IMR-90 (cell line): ENCODE measurements around the gene ACP6. TPM values are rescaled to one million over a fixed set of nuclear protein-coding genes. Genes with fewer than 3 reads are reported as not detected.

ENCODE experiments used
- ATAC-seq: fragments of 200-7000 bp; cut with Tn5 transposase; 2 replicates; pipeline ENCODE4 v1.9.1; 2020; ENCODE audit warnings: low read depth, mild to moderate bottlenecking, moderate library complexity
- BruUV-seq: library from RNA; stranded (reverse); fragments of 400-500 nt; replicated peaks from 2 replicates; lab custom pipeline; 2021; lab: Mats Ljungman, UMichigan
- CTCF ChIA-PET: fragments of 300-600 bp; formaldehyde crosslinking; extraction: SDS; loops from one replicate; lab custom pipeline; 2021; ENCODE audit warnings: antibody characterized with exemption; lab: Yijun Ruan, JAX
- POLR2A ChIA-PET: fragments of 300-600 bp; sonication (Branson Sonifier 250); formaldehyde crosslinking; loops from one replicate; lab custom pipeline; 2022; ENCODE audit warnings: antibody characterized with exemption; ENCODE audit not compliant: unreplicated experiment; lab: Charles Lee
- DNase-seq: peaks from one replicate; pipeline ENCODE4 v3.0.0; 2013
- H2AFZ ChIP-seq: replicated peaks from 2 replicates; pipeline ENCODE3; 2013; ENCODE audit warnings: low read length, mild to moderate bottlenecking; ENCODE audit not compliant: poor library complexity
- H2AK5ac ChIP-seq: 2 replicates; pipeline ENCODE4 v1.6.1; 2013; ENCODE audit warnings: low read depth, low read length, inconsistent platforms
- H2AK9ac ChIP-seq: replicated peaks from 2 replicates; pipeline ENCODE3; 2013; ENCODE audit warnings: mild to moderate bottlenecking, low read depth, low read length, moderate library complexity; ENCODE audit not compliant: poor library complexity
- H2BK120ac ChIP-seq: 2 replicates; pipeline ENCODE4 v1.6.1; 2013; ENCODE audit warnings: low read depth, low read length, inconsistent platforms
- H2BK15ac ChIP-seq: 3 replicates; pipeline ENCODE4 v1.6.1; 2013; ENCODE audit warnings: low read depth, low read length, inconsistent platforms
- H2BK20ac ChIP-seq: 2 replicates; pipeline ENCODE4 v1.6.1; 2013; ENCODE audit warnings: low read depth, mild to moderate bottlenecking, inconsistent platforms, low read length, moderate library complexity
- H2BK5ac ChIP-seq: 2 replicates; pipeline ENCODE4 v1.6.1; 2013; ENCODE audit warnings: mild to moderate bottlenecking, low read depth, low read length, inconsistent platforms; ENCODE audit not compliant: poor library complexity, severe bottlenecking
- H3K14ac ChIP-seq: replicated peaks from 2 replicates; pipeline ENCODE4 v1.6.1; 2013; ENCODE audit warnings: low read depth, low read length, inconsistent platforms
- H3K18ac ChIP-seq: 2 replicates; pipeline ENCODE4 v1.6.1; 2013; ENCODE audit warnings: low read depth, low read length, control low read depth
- H3K23ac ChIP-seq: 2 replicates; pipeline ENCODE4 v1.6.1; 2013; ENCODE audit warnings: low read depth, low read length, inconsistent platforms
- H3K27ac ChIP-seq: 2 replicates; pipeline ENCODE4 v1.5.1; 2013; ENCODE audit warnings: mild to moderate bottlenecking, control low read depth, low read length; ENCODE audit not compliant: insufficient read depth
- H3K27me3 ChIP-seq: 2 replicates; pipeline ENCODE4 v1.6.1; 2013; ENCODE audit warnings: low read length; ENCODE audit not compliant: control insufficient read depth, insufficient read depth
- H3K36me3 ChIP-seq: 2 replicates; pipeline ENCODE4 v1.6.1; 2013; ENCODE audit warnings: low read length, mixed read lengths; ENCODE audit not compliant: control insufficient read depth, insufficient read depth
- H3K4ac ChIP-seq: 2 replicates; pipeline ENCODE4 v1.6.1; 2013; ENCODE audit warnings: low read depth, low read length, inconsistent platforms
- H3K4me1 ChIP-seq: 2 replicates; pipeline ENCODE4 v1.6.1; 2013; ENCODE audit warnings: low read length, mixed read lengths; ENCODE audit not compliant: control insufficient read depth, insufficient read depth
- H3K4me2 ChIP-seq: 2 replicates; pipeline ENCODE4 v1.6.1; 2013; ENCODE audit warnings: low read depth, mild to moderate bottlenecking, control low read depth, low read length, moderate library complexity
- H3K4me3 ChIP-seq: 2 replicates; pipeline ENCODE4 v1.5.1; 2013; ENCODE audit warnings: low read depth, mild to moderate bottlenecking, control low read depth, low read length, moderate library complexity; ENCODE audit not compliant: insufficient read depth
- H3K56ac ChIP-seq: 2 replicates; pipeline ENCODE4 v1.6.1; 2013; ENCODE audit warnings: low read length, inconsistent platforms; ENCODE audit not compliant: insufficient read depth; ENCODE audit errors: extremely low read depth
- H3K79me1 ChIP-seq, 2 experiments: 2 replicates each; pipeline ENCODE4 v1.6.1; 2013; ENCODE audit warnings: low read length in 2 of 2, inconsistent platforms in 1 of 2, low read depth in 1 of 2
- H3K9ac ChIP-seq: 2 replicates; pipeline ENCODE4 v1.6.1; 2013; ENCODE audit warnings: low read depth, low read length, control low read depth
- H3K9me1 ChIP-seq: 2 replicates; pipeline ENCODE4 v1.6.1; 2013; ENCODE audit warnings: low read length, inconsistent platforms; ENCODE audit not compliant: insufficient read depth
- H3K9me3 ChIP-seq: 2 replicates; pipeline ENCODE4 v1.6.1; 2013; ENCODE audit warnings: low read length; ENCODE audit not compliant: control insufficient read depth, insufficient read depth
- H4K20me1 ChIP-seq: 2 replicates; pipeline ENCODE4 v1.6.1; 2013; ENCODE audit warnings: low read length, inconsistent platforms; ENCODE audit not compliant: insufficient read depth
- H4K5ac ChIP-seq: 2 replicates; pipeline ENCODE4 v1.6.1; 2013; ENCODE audit warnings: mild to moderate bottlenecking, low read depth, low read length, control low read depth
- H4K8ac ChIP-seq, 2 experiments: 2 replicates each; pipeline ENCODE4 v1.6.1; 2013; ENCODE audit warnings: low read depth in 2 of 2, low read length in 2 of 2, control low read depth in 1 of 2, inconsistent platforms in 1 of 2
- H4K91ac ChIP-seq: 2 replicates; pipeline ENCODE4 v1.6.1; 2013; ENCODE audit warnings: low read depth, low read length, inconsistent platforms; ENCODE audit not compliant: insufficient read depth
- BHLHE40 ChIP-seq: fragments of 150-350 bp; IDR thresholded peaks from 2 replicates; pipeline ENCODE4 v1.6.1; 2016; ENCODE audit warnings: mild to moderate bottlenecking, low read depth, low read length
- CEBPB ChIP-seq: IDR thresholded peaks from 2 replicates; pipeline ENCODE4 v1.6.1; 2012; ENCODE audit warnings: low read depth, low read length, improper control_type of control experiment
- ELK1 ChIP-seq: fragments of 150-350 bp; IDR thresholded peaks from 2 replicates; pipeline ENCODE4 v1.6.1; 2016; ENCODE audit warnings: low read depth, mild to moderate bottlenecking, low read length, moderate library complexity, borderline replicate concordance
- FOS ChIP-seq: fragments of 150-350 bp; IDR thresholded peaks from 2 replicates; pipeline ENCODE4 v1.6.1; 2016; ENCODE audit warnings: low read depth, low read length
- MAFK ChIP-seq: IDR thresholded peaks from 2 replicates; pipeline ENCODE4 v1.6.1; 2012; ENCODE audit warnings: low read depth, low read length, improper control_type of control experiment
- MAZ ChIP-seq: IDR thresholded peaks from 2 replicates; pipeline ENCODE4 v1.6.1; 2012; ENCODE audit warnings: low read depth, mild to moderate bottlenecking, low read length, improper control_type of control experiment, moderate library complexity, borderline replicate concordance
- NFE2L2 ChIP-seq: fragments of 150-350 bp; IDR thresholded peaks from 2 replicates; pipeline ENCODE4 v1.6.1; 2016; ENCODE audit warnings: low read depth, mild to moderate bottlenecking, low read length
- RAD21 ChIP-seq: IDR thresholded peaks from 2 replicates; pipeline ENCODE4 v1.6.1; 2012; ENCODE audit warnings: low read length, improper control_type of control experiment
- RCOR1 ChIP-seq: IDR thresholded peaks from 2 replicates; pipeline ENCODE4 v1.6.1; 2012; ENCODE audit warnings: mild to moderate bottlenecking, low read length, improper control_type of control experiment; ENCODE audit not compliant: insufficient replicate concordance
- RFX5 ChIP-seq: IDR thresholded peaks from 2 replicates; pipeline ENCODE4 v1.8.0; 2012; ENCODE audit warnings: low read depth, mild to moderate bottlenecking, low read length, moderate library complexity
- SMC3 ChIP-seq: fragments of 150-350 bp; IDR thresholded peaks from 2 replicates; pipeline ENCODE4 v1.6.1; 2016; ENCODE audit warnings: low read depth, mild to moderate bottlenecking, antibody characterized with exemption, low read length, moderate library complexity
- dilution Hi-C: fragments of 300-500 bp; cut with HindIII; formaldehyde crosslinking; loops from one replicate; pipeline ENCODE4 v1.14.3; 2018; ENCODE audit warnings: low sequenced_read_pairs; ENCODE audit not compliant: unreplicated experiment
- in situ Hi-C: fragments of 300-500 bp; cut with MboI; formaldehyde crosslinking; loops from 3 replicates; pipeline ENCODE4 v1.14.3; 2019; ENCODE audit warnings: low sequenced_read_pairs, inconsistent platforms, mixed read lengths
- intact Hi-C: fragments of 100-400 bp; cut with micrococcal nuclease; formaldehyde crosslinking; loops from 2 replicates; pipeline ENCODE4 v1.10.0; 2022
- polyA plus RNA-seq, 3 experiments: library from polyadenylated mRNA; depleted of rRNA; stranded (reverse); fragments of >200 nt; gene quantifications; 2 replicates each; pipeline ENCODE4 v1.2.3, GENCODE V29; 2012; ENCODE audit warnings: low replicate concordance in 1 of 3
- total RNA-seq: library from RNA; depleted of rRNA; stranded (reverse); fragments of >200 nt; gene quantifications from 2 replicates; pipeline ENCODE4 v1.2.3, GENCODE V29; 2012

The ACP6 gene
- total and polyA plus RNA-seq, 2 of the 4 experiments (the other 2 are of a cell fraction): 2.5 to 8.2 TPM

- Histone ChIP-seq H3K4ac (no peak overlapping the region), H2AK5ac (no peak overlapping the region), H2BK120ac (no peak overlapping the region), H2BK20ac (no peak overlapping the region), H2AFZ (no peak overlapping the region), H4K8ac (no peak overlapping the region), H3K56ac (no peak overlapping the region), H3K9ac (no peak overlapping the region), H3K18ac (no peak overlapping the region), H3K36me3 (no peaks in the 10 kb centered on the region), H2BK15ac (no peak overlapping the region), H4K20me1 (no peaks in the 10 kb centered on the region), H4K91ac (no peak overlapping the region), H3K9me3 (no peaks in the 10 kb centered on the region), H3K27ac (no peak overlapping the region), H3K4me2 (no peak overlapping the region), H3K14ac (no peak overlapping the region), H3K4me1 (no peaks in the 10 kb centered on the region; the same call in 1 of the 2 replicates), H3K4me3 (no peak overlapping the region), H4K5ac (no peak overlapping the region), H2BK5ac (no peak overlapping the region), H3K9me1 (no peaks in the 10 kb centered on the region), H3K79me1 (no peaks in the 10 kb centered on the region), H3K23ac (no peak overlapping the region), H3K27me3 (no peaks in the 10 kb centered on the region), H2AK9ac (no peak overlapping the region)
- ChIA-PET POLR2A (no interaction called here), CTCF (interaction anchor here (1.4 kb wide), 1 partner anchor 258 kb away, joined by 6 read pairs; no protein-coding TSS in a partner anchor)
- dilution Hi-C loops: no loop called here
- intact Hi-C loops: no loop called here
- TF ChIP-seq RAD21 (no peak), FOS (no peak), ELK1 (no peak), MAZ (no peak), NFE2L2 (no peak), RCOR1 (no peak), CEBPB (no peak), MAFK (no peak), SMC3 (no peak), BHLHE40 (no peak), RFX5 (no peak)
- no TSS peak for BruUV-seq
- ATAC-seq (no peak), DNase-seq (no peak)
- in situ Hi-C loops: loop anchor here (5.0 to 10.0 kb wide), 3 partner anchors 142 to 360 kb away; no protein-coding TSS in a partner anchor
These were observed 35.7 kb downstream of the ACP6 start for GRCh38 chr1:147634645-147635044.
